DND-41 (cell line): ENCODE results near the gene SERPINA12.

ENCODE experiments used
- EZH2 ChIP-seq: IDR thresholded peaks from 3 replicates; pipeline ENCODE4 v1.6.1; 2012; ENCODE audit warnings: borderline replicate concordance, low read depth, mild to moderate bottlenecking, moderate library complexity, low read length, inconsistent platforms; ENCODE audit not compliant: severe bottlenecking
- TF ChIP-seq, protein P1 (sequence below): IDR thresholded peaks from 2 replicates; pipeline ENCODE4 v1.5.1; 2012; ENCODE audit warnings: borderline replicate concordance, low read length, moderate library complexity, mild to moderate bottlenecking; ENCODE audit not compliant: poor library complexity, severe bottlenecking; ENCODE audit errors: extremely low read depth

GRCh38 chr14:94515426-94515825, 6.2 kb upstream of the SERPINA12 start:
- TF ChIP-seq, protein P1, sequence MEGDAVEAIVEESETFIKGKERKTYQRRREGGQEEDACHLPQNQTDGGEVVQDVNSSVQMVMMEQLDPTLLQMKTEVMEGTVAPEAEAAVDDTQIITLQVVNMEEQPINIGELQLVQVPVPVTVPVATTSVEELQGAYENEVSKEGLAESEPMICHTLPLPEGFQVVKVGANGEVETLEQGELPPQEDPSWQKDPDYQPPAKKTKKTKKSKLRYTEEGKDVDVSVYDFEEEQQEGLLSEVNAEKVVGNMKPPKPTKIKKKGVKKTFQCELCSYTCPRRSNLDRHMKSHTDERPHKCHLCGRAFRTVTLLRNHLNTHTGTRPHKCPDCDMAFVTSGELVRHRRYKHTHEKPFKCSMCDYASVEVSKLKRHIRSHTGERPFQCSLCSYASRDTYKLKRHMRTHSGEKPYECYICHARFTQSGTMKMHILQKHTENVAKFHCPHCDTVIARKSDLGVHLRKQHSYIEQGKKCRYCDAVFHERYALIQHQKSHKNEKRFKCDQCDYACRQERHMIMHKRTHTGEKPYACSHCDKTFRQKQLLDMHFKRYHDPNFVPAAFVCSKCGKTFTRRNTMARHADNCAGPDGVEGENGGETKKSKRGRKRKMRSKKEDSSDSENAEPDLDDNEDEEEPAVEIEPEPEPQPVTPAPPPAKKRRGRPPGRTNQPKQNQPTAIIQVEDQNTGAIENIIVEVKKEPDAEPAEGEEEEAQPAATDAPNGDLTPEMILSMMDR, result no peak
- no peak for TF ChIP-seq EZH2
